Caco-2 (cell line): ENCODE results near the gene CDH12. TPM values are rescaled to one million over a fixed set of nuclear protein-coding genes. Genes with fewer than 3 reads are reported as not detected.

Source experiments
- BruUV-seq: library from RNA; stranded (reverse); fragments of 400-500 nt; replicated peaks from 2 replicates; lab custom pipeline; 2021; lab: Mats Ljungman, UMichigan
- CTCF ChIA-PET: fragments of 300-600 bp; sonication (Branson Sonifier 250); formaldehyde crosslinking; loops from one replicate; lab custom pipeline; 2022; ENCODE audit warnings: antibody characterized with exemption; lab: Charles Lee
- POLR2A ChIA-PET: fragments of 300-600 bp; sonication (Branson Sonifier 250); formaldehyde crosslinking; loops from one replicate; lab custom pipeline; 2022; ENCODE audit warnings: antibody characterized with exemption; lab: Charles Lee
- DNase-seq, 2 experiments: peaks; one replicate each; pipeline versions ENCODE4 v3.0.0 to v3.0.0-alpha.2; 2020 to 2022
- H3K27me3 ChIP-seq: replicated peaks from 2 replicates; pipeline ENCODE4 v1.6.0; 2011; ENCODE audit warnings: low read length; ENCODE audit not compliant: control insufficient read depth, insufficient read depth
- H3K36me3 ChIP-seq: 2 replicates; pipeline ENCODE4 v1.5.1; 2011; ENCODE audit warnings: low read length; ENCODE audit not compliant: control insufficient read depth, insufficient read depth
- H3K4me1 ChIP-seq: fragments of 250-450 bp; sonication (Bioruptor Pico); 2 replicates; pipeline ENCODE4 v1.5.1; 2020; ENCODE audit warnings: mild to moderate bottlenecking
- H3K4me3 ChIP-seq: 2 replicates; pipeline ENCODE4 v1.5.1; 2011; ENCODE audit warnings: low read depth, mild to moderate bottlenecking, control low read depth, low read length
- H3K9me3 ChIP-seq: fragments of 250-450 bp; sonication (Bioruptor Pico); 2 replicates; pipeline ENCODE4 v1.5.1; 2020; ENCODE audit warnings: mild to moderate bottlenecking, moderate library complexity
- H3K27ac Mint-ChIP-seq: one replicate; pipeline ENCODE4 v1.8.0; 2022; ENCODE audit warnings: mixed read lengths; ENCODE audit not compliant: unreplicated experiment
- H3K27me3 Mint-ChIP-seq: one replicate; pipeline ENCODE4 v1.8.0; 2022; ENCODE audit warnings: mixed read lengths; ENCODE audit not compliant: insufficient read depth, unreplicated experiment
- H3K36me3 Mint-ChIP-seq: one replicate; pipeline ENCODE4 v1.8.0; 2022; ENCODE audit warnings: mild to moderate bottlenecking, mixed read lengths; ENCODE audit not compliant: insufficient read depth, unreplicated experiment
- H3K4me1 Mint-ChIP-seq: one replicate; pipeline ENCODE4 v1.8.0; 2022; ENCODE audit warnings: low read depth, mixed read lengths; ENCODE audit not compliant: unreplicated experiment
- H3K4me3 Mint-ChIP-seq: one replicate; pipeline ENCODE4 v1.8.0; 2022; ENCODE audit warnings: mild to moderate bottlenecking, moderate library complexity, mixed read lengths; ENCODE audit not compliant: unreplicated experiment
- H3K9me3 Mint-ChIP-seq: one replicate; pipeline ENCODE4 v1.8.0; 2022; ENCODE audit warnings: mixed read lengths; ENCODE audit not compliant: unreplicated experiment
- intact Hi-C: fragments of 100-400 bp; cut with micrococcal nuclease; formaldehyde crosslinking; loops from one replicate; pipeline ENCODE4 v1.10.0; 2022; ENCODE audit not compliant: unreplicated experiment
- total RNA-seq: library from RNA; stranded (reverse); gene quantifications from 2 replicates; pipeline ENCODE4 v1.2.3, GENCODE V29; 2022
- TF ChIP-seq, protein P1 (sequence below), 2 experiments: fragments of 200-600 bp in 1 of 2; IDR thresholded peaks; 1 replicate in 1 of 2; 2 replicates in 1 of 2; pipeline versions ENCODE4 v1.5.1 to v1.8.0; 2011 to 2022; ENCODE audit warnings: antibody characterized with exemption in 1 of 2, control low read depth in 1 of 2, inconsistent platforms in 1 of 2, low read depth in 1 of 2, low read length in 1 of 2, mild to moderate bottlenecking in 1 of 2, moderate library complexity in 1 of 2; ENCODE audit not compliant: insufficient read depth in 1 of 2, severe bottlenecking in 1 of 2, unreplicated experiment in 1 of 2

CDH12 gene
- total RNA-seq, 1 experiment from 2014 or later = not detected

DNA sequence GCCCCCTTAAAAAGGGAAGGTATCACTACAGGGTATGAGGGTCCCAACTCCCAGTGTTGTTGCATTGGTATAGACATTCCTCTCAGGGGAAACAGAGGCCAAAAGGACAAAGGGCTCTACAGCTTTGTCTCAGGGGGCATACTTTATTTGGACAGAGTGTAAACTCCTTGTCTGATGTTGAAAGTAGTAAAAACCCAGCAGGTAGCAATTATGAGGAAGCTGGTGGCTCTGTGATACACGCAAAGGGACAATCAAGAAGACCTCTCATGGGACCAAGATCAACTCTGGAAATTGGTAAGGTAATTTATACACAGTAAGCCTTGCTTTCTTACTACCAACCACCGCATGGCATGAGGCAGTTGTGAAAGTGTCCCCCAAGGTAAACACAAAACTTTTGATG, 764.6 kb downstream of the CDH12 start:
- TF ChIP-seq, protein P1, sequence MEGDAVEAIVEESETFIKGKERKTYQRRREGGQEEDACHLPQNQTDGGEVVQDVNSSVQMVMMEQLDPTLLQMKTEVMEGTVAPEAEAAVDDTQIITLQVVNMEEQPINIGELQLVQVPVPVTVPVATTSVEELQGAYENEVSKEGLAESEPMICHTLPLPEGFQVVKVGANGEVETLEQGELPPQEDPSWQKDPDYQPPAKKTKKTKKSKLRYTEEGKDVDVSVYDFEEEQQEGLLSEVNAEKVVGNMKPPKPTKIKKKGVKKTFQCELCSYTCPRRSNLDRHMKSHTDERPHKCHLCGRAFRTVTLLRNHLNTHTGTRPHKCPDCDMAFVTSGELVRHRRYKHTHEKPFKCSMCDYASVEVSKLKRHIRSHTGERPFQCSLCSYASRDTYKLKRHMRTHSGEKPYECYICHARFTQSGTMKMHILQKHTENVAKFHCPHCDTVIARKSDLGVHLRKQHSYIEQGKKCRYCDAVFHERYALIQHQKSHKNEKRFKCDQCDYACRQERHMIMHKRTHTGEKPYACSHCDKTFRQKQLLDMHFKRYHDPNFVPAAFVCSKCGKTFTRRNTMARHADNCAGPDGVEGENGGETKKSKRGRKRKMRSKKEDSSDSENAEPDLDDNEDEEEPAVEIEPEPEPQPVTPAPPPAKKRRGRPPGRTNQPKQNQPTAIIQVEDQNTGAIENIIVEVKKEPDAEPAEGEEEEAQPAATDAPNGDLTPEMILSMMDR (IDR thresholded peaks at IDR 0.05; ENCODE audit: insufficient read depth in 1 of 2, low read depth in 1 of 2, low read length in 1 of 2, severe bottlenecking in 1 of 2, unreplicated experiment in 1 of 2) = no peak
- H3K4me3 Mint-ChIP-seq = no peak overlapping the region
- no peaks in the 10 kb centered on the region for H3K9me3 Mint-ChIP-seq
- H3K36me3 Mint-ChIP-seq = no peaks in the 10 kb centered on the region
- no TSS peak for BruUV-seq
- Histone ChIP-seq H3K9me3 (no peaks in the 10 kb centered on the region), H3K4me1 (no peaks in the 10 kb centered on the region), H3K4me3 (no peak overlapping the region), H3K27me3 (no peaks in the 10 kb centered on the region), H3K36me3 (no peaks in the 10 kb centered on the region)
- ChIA-PET POLR2A (no interaction called here), CTCF (no interaction called here)
- intact Hi-C loops = no loop called here
- DNase-seq = no peak
- H3K27ac Mint-ChIP-seq = no peak overlapping the region
- H3K27me3 Mint-ChIP-seq = no peaks in the 10 kb centered on the region
- no peaks in the 10 kb centered on the region for H3K4me1 Mint-ChIP-seq

GRCh38 chr5:22079566-22079965, 773.6 kb downstream of the CDH12 start:
- no peak overlapping the region for H3K4me3 ChIP-seq
- CTCF ChIA-PET = no interaction called here
- H3K27ac Mint-ChIP-seq = no peak overlapping the region
- intact Hi-C loops = no loop called here
- no peaks in the 10 kb centered on the region for H3K4me1 ChIP-seq
- no peak overlapping the region for H3K4me3 Mint-ChIP-seq
- TF ChIP-seq, protein P1 (IDR thresholded peaks at IDR 0.05; ENCODE audit: insufficient read depth in 1 of 2, low read depth in 1 of 2, low read length in 1 of 2, severe bottlenecking in 1 of 2, unreplicated experiment in 1 of 2) = no peak
- H3K9me3 ChIP-seq = no peaks in the 10 kb centered on the region
- H3K4me1 Mint-ChIP-seq = no peaks in the 10 kb centered on the region
- POLR2A ChIA-PET = no interaction called here
- no TSS peak for BruUV-seq
- H3K9me3 Mint-ChIP-seq = no peaks in the 10 kb centered on the region
- no peaks in the 10 kb centered on the region for H3K27me3 Mint-ChIP-seq
- H3K36me3 ChIP-seq = no peaks in the 10 kb centered on the region
- no peak for DNase-seq
- H3K36me3 Mint-ChIP-seq = no peaks in the 10 kb centered on the region
- H3K27me3 ChIP-seq = no peaks in the 10 kb centered on the region

- no peak for DNase-seq
- Histone ChIP-seq H3K9me3 (no peaks in the 10 kb centered on the region), H3K27me3 (no peaks in the 10 kb centered on the region), H3K4me3 (no peak overlapping the region), H3K4me1 (no peaks in the 10 kb centered on the region), H3K36me3 (no peaks in the 10 kb centered on the region)
- Mint-ChIP-seq H3K9me3 (no peaks in the 10 kb centered on the region), H3K27ac (no peak overlapping the region), H3K4me1 (no peaks in the 10 kb centered on the region), H3K27me3 (no peaks in the 10 kb centered on the region), H3K36me3 (no peaks in the 10 kb centered on the region), H3K4me3 (no peak overlapping the region)
- ChIA-PET POLR2A (no interaction called here), CTCF (no interaction called here)
- BruUV-seq = no TSS peak
- TF ChIP-seq, protein P1 (IDR thresholded peaks at IDR 0.05; ENCODE audit: insufficient read depth in 1 of 2, low read depth in 1 of 2, low read length in 1 of 2, severe bottlenecking in 1 of 2, unreplicated experiment in 1 of 2) = no peak
- intact Hi-C loops = no loop called here
Observed at GRCh38 chr5:22079002-22079401, 774.1 kb downstream of the CDH12 start.
